ENCODE results near the gene TM4SF20. TPM values are rescaled to one million over a fixed set of nuclear protein-coding genes. Genes with fewer than 3 reads are reported as not detected.
"Not testable (repeated sequence)": the region's sequence is repeated elsewhere in the genome, so short reads cannot be mapped to it uniquely, and the experiment has no call there.

TM4SF20 gene
- polyA plus RNA-seq, 1 experiment: 1.1 TPM

GRCh38 chr2:227386630-227387029 is 7.5 kb upstream of the TM4SF20 start:
- CTCF ChIA-PET: interaction anchor here (0.5 to 1.9 kb wide), 3 partner anchors 8 to 148 kb away, joined by 3 to 9 read pairs (median 3); no protein-coding TSS in a partner anchor
- no peaks in the 10 kb centered on the region for H3K27me3 ChIP-seq (ENCODE audit: control insufficient read depth, insufficient read depth, low read length)

GRCh38 chr2:227383686-227384085 is 4.6 kb upstream of the TM4SF20 start:
- no peak for DNase-seq (ENCODE audit: low read depth, low spot score)
- H3K9me3 ChIP-seq (ENCODE audit: control insufficient read depth, insufficient read depth, low read length): peaks cover 7% of the 10 kb centered on the region
- POLR2A ChIA-PET: no interaction called here
- no peak for TF ChIP-seq CTCF (IDR thresholded peaks at IDR 0.05; ENCODE audit: low read depth, low read length)
- no peaks in the 10 kb centered on the region for H3K27me3 ChIP-seq (ENCODE audit: control insufficient read depth, insufficient read depth, low read length)
- no peak overlapping the region for H3K27ac ChIP-seq (ENCODE audit: low read depth, low read length)
- CTCF ChIA-PET: interaction anchor here (1.7 to 2.0 kb wide), 2 partner anchors 22 to 382 kb away, joined by 5 to 6 read pairs; no protein-coding TSS in a partner anchor
- H3K4me3 ChIP-seq (ENCODE audit: low read depth, low read length): no peak overlapping the region

More at GRCh38 chr2:227386630-227387029, 7.5 kb upstream of the TM4SF20 start:
- POLR2A ChIA-PET: interaction anchor here (1.0 kb wide), 1 partner anchor 9 kb away, joined by 6 read pairs; no protein-coding TSS in a partner anchor
- peaks cover 7% of the 10 kb centered on the region for H3K9me3 ChIP-seq (ENCODE audit: control insufficient read depth, insufficient read depth, low read length)
- no peak for TF ChIP-seq CTCF (IDR thresholded peaks at IDR 0.05; ENCODE audit: low read depth, low read length)
- no peak overlapping the region for H3K27ac ChIP-seq (ENCODE audit: low read depth, low read length)
- DNase-seq (ENCODE audit: low read depth, low spot score): no peak
- H3K4me3 ChIP-seq (ENCODE audit: low read depth, low read length): no peak overlapping the region

- CTCF ChIA-PET: interaction anchor here (1.0 to 2.0 kb wide), 3 partner anchors 24 to 392 kb away, joined by 3 to 6 read pairs (median 5); no protein-coding TSS in a partner anchor
- H3K4me3 ChIP-seq (ENCODE audit: low read depth, low read length); H3K9me3 ChIP-seq (ENCODE audit: control insufficient read depth, insufficient read depth, low read length); POLR2A ChIA-PET; H3K27me3 ChIP-seq (ENCODE audit: control insufficient read depth, insufficient read depth, low read length); H3K27ac ChIP-seq (ENCODE audit: low read depth, low read length); DNase-seq (ENCODE audit: low read depth, low spot score): not testable (repeated sequence)
Observed at GRCh38 chr2:227382241-227382835, 3.2 kb upstream of the TM4SF20 start.

- ChIA-PET CTCF (interaction anchor here (0.6 to 4.4 kb wide), 5 partner anchors 8 to 388 kb away, joined by 3 to 29 read pairs (median 4); no protein-coding TSS in a partner anchor), POLR2A (interaction anchor here (0.8 to 2.5 kb wide), 3 partner anchors 8 to 11 kb away, joined by 5 to 16 read pairs (median 6); no protein-coding TSS in a partner anchor)
- H3K9me3 ChIP-seq (ENCODE audit: control insufficient read depth, insufficient read depth, low read length): no peaks in the 10 kb centered on the region; the same call in 1 of the 2 replicates
- no peak for TF ChIP-seq CTCF (IDR thresholded peaks at IDR 0.05; ENCODE audit: low read depth, low read length)
- H3K27ac ChIP-seq (ENCODE audit: low read depth, low read length): no peak overlapping the region
- DNase-seq (ENCODE audit: low read depth, low spot score): no peak
- no peaks in the 10 kb centered on the region for H3K27me3 ChIP-seq (ENCODE audit: control insufficient read depth, insufficient read depth, low read length)
- H3K4me3 ChIP-seq (ENCODE audit: low read depth, low read length): no peak overlapping the region
Observed at GRCh38 chr2:227378371-227378782, 729 bp downstream of the TM4SF20 start.

GRCh38 chr2:227377467-227378351 is 1.4 kb downstream of the TM4SF20 start:
- no peaks in the 10 kb centered on the region; the same call in 1 of the 2 replicates for H3K9me3 ChIP-seq (ENCODE audit: control insufficient read depth, insufficient read depth, low read length)
- no peak overlapping the region for H3K4me3 ChIP-seq (ENCODE audit: low read depth, low read length)
- peak overlapping the region; percentile 25 for H3K27ac ChIP-seq (ENCODE audit: low read depth, low read length)
- ChIA-PET POLR2A (interaction anchor here (0.6 to 2.5 kb wide), 5 partner anchors 9 to 15 kb away, joined by 3 to 16 read pairs (median 6); no protein-coding TSS in a partner anchor), CTCF (interaction anchor here (0.6 to 4.4 kb wide), 6 partner anchors 9 to 28 kb away, joined by 3 to 29 read pairs (median 4); partner anchors contain the start of gene SCYGR1)
- no peak for DNase-seq (ENCODE audit: low read depth, low spot score)
- TF ChIP-seq CTCF (IDR thresholded peaks at IDR 0.05; ENCODE audit: low read depth, low read length): no peak
- no peaks in the 10 kb centered on the region for H3K27me3 ChIP-seq (ENCODE audit: control insufficient read depth, insufficient read depth, low read length)
